Progenitor cell of endocrine pancreas (in vitro differentiated cells): ENCODE results near the gene NOTCH1. TPM values are rescaled to one million over a fixed set of nuclear protein-coding genes. Genes with fewer than 3 reads are reported as not detected.

Source experiments
- DNase-seq: peaks from one replicate; pipeline ENCODE4 v3.0.0; 2021; ENCODE audit warnings: low spot score; ENCODE audit not compliant: unreplicated experiment
- H3K27ac Mint-ChIP-seq: 2 replicates; pipeline ENCODE4 v1.8.0; 2021; ENCODE audit warnings: mild to moderate bottlenecking, moderate library complexity, mixed read lengths
- H3K27me3 Mint-ChIP-seq: 2 replicates; pipeline ENCODE4 v1.8.0; 2021; ENCODE audit warnings: mixed read lengths
- H3K36me3 Mint-ChIP-seq: 2 replicates; pipeline ENCODE4 v1.8.0; 2022; ENCODE audit warnings: mixed read lengths; ENCODE audit not compliant: insufficient read depth
- H3K4me1 Mint-ChIP-seq: 2 replicates; pipeline ENCODE4 v1.8.0; 2021; ENCODE audit warnings: low read depth, mixed read lengths
- H3K4me3 Mint-ChIP-seq: 2 replicates; pipeline ENCODE4 v1.8.0; 2021; ENCODE audit warnings: low read depth, mild to moderate bottlenecking, moderate library complexity, mixed read lengths
- H3K9me3 Mint-ChIP-seq: 2 replicates; pipeline ENCODE4 v1.8.0; 2021; ENCODE audit warnings: low read depth, mixed read lengths
- long read RNA-seq: library from polyadenylated mRNA; unstranded; transcript quantifications from one replicate; pipeline ENCODE4 v2.0.0, GENCODE V29; 2020
- total RNA-seq: library from RNA; stranded (reverse); gene quantifications from 2 replicates; pipeline ENCODE4 v1.2.1, GENCODE V29; 2021
- TF ChIP-seq, protein P1 (sequence below): fragments of 200-600 bp; sonication (generic); IDR thresholded peaks from one replicate; pipeline ENCODE4 v1.5.0; 2021; ENCODE audit warnings: antibody characterized with exemption, mild to moderate bottlenecking; ENCODE audit not compliant: unreplicated experiment

NOTCH1 gene
- total RNA-seq = 109 and 130 TPM in 2 replicates
- long read RNA-seq, partial matches to known transcripts = 0 of 4 reads
- long read RNA-seq, other reads (novel, unspliced or antisense) = 4 of 4 reads

DNA sequence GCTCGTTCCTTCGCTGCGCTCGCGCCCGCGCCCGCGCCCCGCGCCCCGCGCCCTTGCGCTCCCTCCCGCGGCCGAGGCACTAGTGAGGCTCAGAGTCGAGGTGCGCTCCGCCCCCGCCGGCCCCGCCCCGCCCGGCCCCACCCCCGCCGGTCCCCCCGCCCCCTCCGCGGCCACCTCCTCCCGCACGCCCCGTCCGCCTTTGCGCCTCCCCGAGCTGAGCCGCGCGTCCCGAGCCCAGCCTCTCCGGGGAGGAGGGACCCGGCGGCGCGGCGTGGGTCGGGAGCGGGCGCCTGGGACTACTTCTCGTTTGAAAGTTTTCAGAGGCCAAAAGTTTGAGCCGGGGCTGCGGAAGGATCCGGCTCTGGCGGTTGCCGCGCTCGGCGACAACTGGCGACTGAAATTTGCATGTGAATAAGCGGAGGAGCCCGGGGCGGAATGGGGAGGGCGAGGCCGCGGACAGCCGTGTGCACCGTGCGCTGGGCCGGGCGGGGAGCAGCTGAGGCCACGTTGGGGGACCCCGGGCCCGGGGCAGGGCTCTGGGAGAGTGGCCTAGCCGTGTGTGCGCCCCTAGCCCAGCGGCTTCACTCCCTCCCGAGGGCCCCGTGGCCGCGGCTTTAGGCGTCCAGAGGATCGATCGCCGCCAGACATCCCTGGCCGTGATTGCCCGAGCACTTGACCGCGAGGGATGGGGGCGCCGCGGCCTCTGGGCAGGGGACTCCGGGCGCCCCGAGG, at the start of gene NOTCH1:
TSS of gene NOTCH1 (minus strand) at position 84 of the 732 bp plus-strand sequence. CDS start 262 bp downstream, outside the sequence.
- H3K27ac Mint-ChIP-seq = peak within 1 kb of the TSS; percentile 90
- DNase-seq = peak; percentile 83
- H3K9me3 Mint-ChIP-seq = no peaks in the 10 kb centered on the region
- peaks cover 2% of the 10 kb centered on the region for H3K27me3 Mint-ChIP-seq
- H3K4me3 Mint-ChIP-seq = peak within 1 kb of the TSS; percentile 85
- H3K4me1 Mint-ChIP-seq = peaks cover 15% of the 10 kb centered on the region
- TF ChIP-seq, protein P1, sequence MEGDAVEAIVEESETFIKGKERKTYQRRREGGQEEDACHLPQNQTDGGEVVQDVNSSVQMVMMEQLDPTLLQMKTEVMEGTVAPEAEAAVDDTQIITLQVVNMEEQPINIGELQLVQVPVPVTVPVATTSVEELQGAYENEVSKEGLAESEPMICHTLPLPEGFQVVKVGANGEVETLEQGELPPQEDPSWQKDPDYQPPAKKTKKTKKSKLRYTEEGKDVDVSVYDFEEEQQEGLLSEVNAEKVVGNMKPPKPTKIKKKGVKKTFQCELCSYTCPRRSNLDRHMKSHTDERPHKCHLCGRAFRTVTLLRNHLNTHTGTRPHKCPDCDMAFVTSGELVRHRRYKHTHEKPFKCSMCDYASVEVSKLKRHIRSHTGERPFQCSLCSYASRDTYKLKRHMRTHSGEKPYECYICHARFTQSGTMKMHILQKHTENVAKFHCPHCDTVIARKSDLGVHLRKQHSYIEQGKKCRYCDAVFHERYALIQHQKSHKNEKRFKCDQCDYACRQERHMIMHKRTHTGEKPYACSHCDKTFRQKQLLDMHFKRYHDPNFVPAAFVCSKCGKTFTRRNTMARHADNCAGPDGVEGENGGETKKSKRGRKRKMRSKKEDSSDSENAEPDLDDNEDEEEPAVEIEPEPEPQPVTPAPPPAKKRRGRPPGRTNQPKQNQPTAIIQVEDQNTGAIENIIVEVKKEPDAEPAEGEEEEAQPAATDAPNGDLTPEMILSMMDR = no peak
- peaks cover 2% of the 10 kb centered on the region for H3K36me3 Mint-ChIP-seq

DNA sequence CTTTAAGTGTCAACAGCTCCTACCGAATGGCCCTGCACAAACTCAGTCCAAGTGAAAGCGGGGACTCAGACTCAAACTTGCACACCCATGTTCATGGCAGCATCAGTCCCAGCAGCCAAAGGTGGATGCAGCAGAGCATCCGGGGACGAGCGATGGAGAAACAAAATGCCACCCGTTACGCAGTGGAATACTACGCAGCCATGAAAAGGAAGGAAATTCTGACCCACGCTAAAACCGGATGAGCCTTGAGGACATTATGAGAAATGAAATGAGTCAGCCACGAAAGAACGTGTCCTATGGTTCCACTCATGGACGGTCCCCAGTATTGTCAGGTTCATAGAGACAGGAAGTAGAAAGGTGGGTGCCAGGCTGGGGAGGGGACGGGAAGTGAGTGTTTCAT, 48.6 kb upstream of the NOTCH1 start:
- Mint-ChIP-seq H3K27me3 (peaks cover 3% of the 10 kb centered on the region), H3K4me1 (peaks cover 20% of the 10 kb centered on the region), H3K27ac (no peak overlapping the region), H3K9me3 (no peaks in the 10 kb centered on the region), H3K4me3 (no peak overlapping the region), H3K36me3 (no peaks in the 10 kb centered on the region)
- TF ChIP-seq, protein P1 = no peak
- no peak for DNase-seq

DNA sequence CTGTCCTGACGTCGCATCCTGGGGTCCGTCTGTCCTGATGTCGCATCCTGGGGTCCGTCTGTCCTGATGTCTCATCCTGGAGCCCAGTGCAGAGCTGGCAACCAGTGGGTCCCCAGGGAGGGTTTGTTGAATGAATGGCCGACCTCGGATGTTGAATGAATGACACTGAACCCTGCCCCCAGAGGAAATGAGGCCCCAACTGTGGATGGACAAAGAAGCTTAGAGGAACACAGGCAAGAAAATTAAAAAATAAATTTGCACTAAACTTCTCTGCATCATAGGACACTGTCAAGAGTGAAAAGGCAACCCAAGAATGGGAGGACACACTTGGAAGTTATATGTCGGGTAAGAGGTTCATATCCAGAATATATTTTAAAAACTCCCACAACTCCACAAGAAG, 47.7 kb upstream of the NOTCH1 start:
- DNase-seq = no peak
- H3K27ac Mint-ChIP-seq = peak overlapping the region; percentile 39
- peaks cover 3% of the 10 kb centered on the region for H3K27me3 Mint-ChIP-seq
- no peaks in the 10 kb centered on the region for H3K36me3 Mint-ChIP-seq
- no peaks in the 10 kb centered on the region for H3K9me3 Mint-ChIP-seq
- TF ChIP-seq, protein P1 = no peak
- peaks cover 22% of the 10 kb centered on the region for H3K4me1 Mint-ChIP-seq
- no peak overlapping the region for H3K4me3 Mint-ChIP-seq

GRCh38 chr9:136592666-136593065, 46.8 kb upstream of the NOTCH1 start:
- H3K36me3 Mint-ChIP-seq = no peaks in the 10 kb centered on the region
- H3K27ac Mint-ChIP-seq = no peak overlapping the region
- H3K27me3 Mint-ChIP-seq = peaks cover 3% of the 10 kb centered on the region
- TF ChIP-seq, protein P1 = no peak
- no peak overlapping the region for H3K4me3 Mint-ChIP-seq
- peaks cover 26% of the 10 kb centered on the region for H3K4me1 Mint-ChIP-seq
- no peak for DNase-seq
- no peaks in the 10 kb centered on the region for H3K9me3 Mint-ChIP-seq

DNA sequence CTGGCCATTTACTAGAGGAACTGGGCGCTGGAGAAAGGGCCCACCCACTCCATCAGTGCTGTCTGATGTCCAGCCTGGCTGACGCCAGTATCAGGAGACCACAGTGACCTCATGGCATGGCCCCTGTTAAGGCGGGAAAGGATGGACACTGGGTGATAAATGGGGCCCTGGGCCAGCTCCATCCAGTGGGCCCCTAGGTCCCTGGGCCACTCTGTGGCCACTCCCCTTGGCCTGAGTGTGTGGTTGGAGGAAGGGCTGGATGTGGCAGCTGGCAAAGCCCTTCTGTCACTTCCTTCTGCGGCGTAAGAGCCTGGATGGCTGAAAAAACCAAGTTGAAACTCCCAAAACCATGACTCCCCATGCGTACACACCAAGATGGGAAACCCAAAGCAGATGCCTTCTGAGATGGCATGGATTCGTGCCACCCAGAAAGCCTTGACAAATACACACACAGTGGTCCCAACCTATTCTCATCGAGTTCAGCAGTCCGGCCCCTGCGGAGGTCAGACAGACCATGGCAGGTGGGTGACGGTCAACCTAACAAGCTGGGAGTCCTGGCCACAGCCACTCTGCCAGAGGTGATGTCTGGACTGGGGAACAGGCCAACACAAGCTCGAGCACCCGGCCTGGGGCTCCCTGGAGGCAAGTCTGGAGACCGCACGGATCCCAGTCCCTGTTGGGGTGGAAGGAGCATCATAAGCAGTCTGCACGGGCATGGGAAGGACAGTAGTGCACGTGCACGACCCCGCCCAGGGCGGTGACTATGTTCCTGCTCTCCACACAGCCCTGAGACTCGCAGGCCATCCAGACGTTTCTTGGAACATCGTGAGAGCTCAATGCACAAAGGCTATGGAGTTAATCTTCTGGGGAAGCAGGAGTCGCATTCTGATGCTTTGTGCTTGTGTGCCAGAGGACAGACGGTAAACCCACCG, 45.2 kb upstream of the NOTCH1 start:
- no peak overlapping the region for H3K27ac Mint-ChIP-seq
- H3K36me3 Mint-ChIP-seq = no peaks in the 10 kb centered on the region
- H3K4me3 Mint-ChIP-seq = no peak overlapping the region
- H3K27me3 Mint-ChIP-seq = peaks cover 7% of the 10 kb centered on the region
- DNase-seq = no peak
- H3K9me3 Mint-ChIP-seq = no peaks in the 10 kb centered on the region
- H3K4me1 Mint-ChIP-seq = peaks cover 23% of the 10 kb centered on the region
- TF ChIP-seq, protein P1 = no peak
